Measurements from ENCODE around the gene ATP13A4.

The ATP13A4 gene

GRCh38 chr3:193499136-193499770 is 55.4 kb downstream of the ATP13A4 start:
- no peak for DNase-seq (ENCODE audit: low spot score)

- DNase-seq (ENCODE audit: low spot score), result no peak
These were observed 56.5 kb downstream of the ATP13A4 start for GRCh38 chr3:193498215-193498614.

DNA sequence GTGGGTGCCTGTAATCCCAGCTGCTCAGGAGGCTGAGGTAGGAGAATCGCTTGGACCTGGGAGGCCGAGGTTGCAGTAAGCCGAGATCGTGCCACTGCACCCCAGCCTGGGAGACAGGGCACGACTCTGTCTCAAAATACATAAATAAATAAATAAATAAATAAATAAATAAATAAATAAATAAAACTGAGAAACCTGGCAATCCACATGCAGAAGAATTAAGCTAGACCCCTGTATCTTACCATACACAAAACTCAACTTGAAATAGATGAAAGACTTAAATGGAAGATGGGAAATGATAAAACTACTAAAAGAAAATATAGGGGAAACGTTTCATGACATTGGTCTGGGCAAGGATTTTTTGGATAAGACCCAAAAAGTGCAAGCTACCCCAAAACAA is 58.0 kb downstream of the ATP13A4 start:
- DNase-seq (ENCODE audit: low spot score), result no peak

GRCh38 chr3:193491026-193491425 is 63.7 kb downstream of the ATP13A4 start:
- DNase-seq (ENCODE audit: low spot score), result no peak

GRCh38 chr3:193490580-193490979 is 64.1 kb downstream of the ATP13A4 start:
- no peak for DNase-seq (ENCODE audit: low spot score)

DNA sequence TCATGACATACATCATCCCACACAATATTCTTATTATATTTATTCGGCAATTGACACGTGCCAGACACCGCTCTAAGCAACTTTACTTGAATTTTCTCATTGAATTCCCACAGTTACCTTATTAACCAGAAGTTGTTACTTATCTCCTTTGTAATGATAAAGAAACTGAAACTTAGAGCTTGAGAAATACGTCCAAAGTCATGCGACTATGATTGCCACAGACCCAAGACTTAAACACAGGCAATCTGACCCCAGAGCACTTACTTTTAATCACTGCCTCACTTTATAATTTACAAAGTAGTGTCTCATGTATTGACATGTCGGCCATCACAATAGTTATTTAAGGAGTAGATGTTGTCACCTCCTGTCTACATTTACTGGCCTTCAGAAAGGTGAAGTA is 64.7 kb downstream of the ATP13A4 start:
- DNase-seq (ENCODE audit: low spot score), result no peak

DNA sequence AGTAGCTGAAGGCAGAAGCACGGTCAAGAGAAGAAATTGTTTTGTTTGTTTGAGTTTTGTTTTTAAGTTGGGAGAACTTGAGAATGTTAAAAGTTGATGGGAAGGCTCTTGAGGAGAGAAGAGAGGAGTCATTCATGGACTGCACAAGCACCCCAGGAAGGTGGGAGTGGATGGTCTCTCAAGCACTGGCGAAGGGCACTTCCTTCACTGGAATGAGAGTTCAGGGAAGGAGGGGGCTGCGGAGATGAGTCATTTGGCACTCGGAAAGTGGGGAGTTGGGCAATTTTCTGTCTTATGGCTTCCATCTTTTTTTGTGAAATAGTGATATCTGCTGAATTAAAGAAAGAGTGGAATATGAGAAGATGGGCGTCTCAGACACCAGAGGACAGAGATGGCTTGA is 66.0 kb downstream of the ATP13A4 start:
- no peak for DNase-seq (ENCODE audit: low spot score)

DNA sequence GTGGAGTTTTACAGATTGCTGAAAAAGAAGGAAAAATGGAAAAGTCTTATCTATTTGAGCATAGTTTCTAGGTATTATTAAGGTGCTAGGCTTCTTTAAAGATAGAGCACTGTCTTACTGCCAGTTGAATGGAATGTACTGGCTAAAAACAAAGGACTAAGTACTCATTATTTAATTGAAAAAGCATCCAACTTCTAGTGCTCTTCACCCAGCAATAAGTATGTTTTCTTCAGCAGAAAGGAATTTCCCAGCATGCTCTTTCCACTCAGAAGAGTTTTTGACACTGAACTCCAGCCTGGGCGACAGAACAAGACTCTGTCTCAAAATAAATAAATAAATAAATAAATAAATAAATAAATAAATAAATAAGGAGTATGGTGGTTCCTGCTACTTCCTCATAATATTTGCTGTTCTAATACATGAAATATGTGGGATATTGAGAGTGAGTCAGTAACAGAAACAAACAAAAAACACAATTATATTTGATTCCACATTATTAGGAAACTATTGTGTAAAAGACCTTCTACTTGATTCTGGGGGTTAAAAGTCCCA is 70.6 kb downstream of the ATP13A4 start:
- DNase-seq (ENCODE audit: low spot score), result no peak

DNA sequence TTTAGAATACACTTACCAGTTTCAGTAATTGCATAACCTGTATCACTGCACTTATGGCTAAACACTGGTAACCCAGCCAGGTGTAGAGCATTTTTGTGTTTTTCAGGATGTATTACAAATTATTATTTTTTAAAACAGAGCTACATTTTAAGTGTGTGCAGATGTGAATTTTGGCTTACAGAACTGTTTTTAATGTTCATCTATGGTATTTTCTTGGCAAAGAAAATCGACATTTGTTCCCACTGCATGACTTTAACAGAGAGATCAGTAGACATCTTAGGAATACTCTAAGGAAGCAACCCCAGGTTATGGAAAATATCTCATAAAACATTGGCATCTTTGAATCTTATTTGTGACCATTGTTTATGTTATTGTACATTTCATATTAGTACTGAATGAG is 73.3 kb downstream of the ATP13A4 start:
- DNase-seq (ENCODE audit: low spot score), result no peak

DNA sequence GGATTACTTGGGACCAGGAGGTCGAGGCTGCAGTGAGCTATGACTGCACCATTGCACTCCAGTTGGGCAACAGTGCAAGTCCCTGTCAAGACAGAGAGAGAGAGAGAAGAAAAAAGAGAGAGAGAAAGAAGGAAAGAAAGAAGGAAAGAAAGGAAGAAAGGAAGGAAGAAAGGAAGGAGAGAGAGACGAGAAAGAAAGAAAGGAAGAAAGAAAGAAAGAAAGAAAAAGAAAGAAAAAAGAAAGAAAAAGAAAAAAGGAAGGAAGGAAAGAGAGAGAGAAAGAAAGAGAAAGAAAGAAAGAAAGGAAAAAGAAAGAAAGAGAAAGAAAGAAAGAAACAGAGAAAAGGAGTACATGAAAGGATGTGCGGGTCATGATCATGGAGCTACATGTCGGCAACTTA is 80.2 kb downstream of the ATP13A4 start:
- DNase-seq (ENCODE audit: low spot score), result no peak

DNA sequence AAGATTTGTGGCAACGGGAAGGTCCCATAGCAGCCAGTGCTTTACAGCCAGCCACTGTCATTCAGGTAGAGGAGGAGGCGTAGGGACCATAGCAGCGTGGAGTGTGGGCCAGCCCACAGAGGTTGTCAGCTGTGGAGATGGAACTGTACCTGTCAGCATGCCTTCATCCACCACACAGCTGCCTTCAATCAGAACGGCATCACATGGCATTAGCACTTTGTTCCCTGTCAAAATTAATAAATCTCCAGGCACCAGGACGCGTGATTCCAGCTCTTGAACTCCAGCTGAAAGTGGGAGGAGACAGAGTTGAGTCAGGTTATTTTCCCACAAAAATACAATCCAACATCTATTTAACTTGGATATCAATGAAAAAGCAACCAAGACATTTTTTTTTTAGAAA is 84.0 kb downstream of the ATP13A4 start:
- DNase-seq (ENCODE audit: low spot score), result no peak

DNA sequence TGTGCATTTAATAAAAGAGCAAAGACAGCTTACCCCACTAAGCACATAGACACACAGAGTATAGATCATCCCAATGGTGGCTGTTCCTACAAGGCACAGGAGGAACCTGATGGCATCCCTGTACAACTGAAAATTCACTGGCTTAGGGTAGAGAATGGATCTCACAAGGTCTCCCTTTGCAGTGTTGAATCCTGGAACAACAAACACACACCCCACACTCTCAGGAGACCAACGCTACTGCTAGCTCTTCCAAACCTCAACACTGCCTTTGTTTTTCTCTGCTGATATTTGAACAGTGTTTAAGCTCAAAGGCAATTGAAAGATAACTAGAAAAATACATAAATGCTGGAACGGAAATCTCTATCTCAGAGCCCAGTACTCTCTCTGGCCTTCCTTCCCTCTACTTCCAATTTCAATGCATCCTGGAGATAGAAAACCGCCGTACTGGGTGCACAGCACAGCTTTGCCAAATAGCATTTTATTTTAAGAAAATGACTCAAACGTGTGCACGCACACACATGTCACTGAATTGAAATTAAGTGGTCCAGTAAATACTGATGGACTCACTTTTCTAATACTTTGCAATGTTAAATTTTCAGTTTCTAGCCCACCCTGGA is 88.6 kb downstream of the ATP13A4 start:
- DNase-seq (ENCODE audit: low spot score), result no peak

DNA sequence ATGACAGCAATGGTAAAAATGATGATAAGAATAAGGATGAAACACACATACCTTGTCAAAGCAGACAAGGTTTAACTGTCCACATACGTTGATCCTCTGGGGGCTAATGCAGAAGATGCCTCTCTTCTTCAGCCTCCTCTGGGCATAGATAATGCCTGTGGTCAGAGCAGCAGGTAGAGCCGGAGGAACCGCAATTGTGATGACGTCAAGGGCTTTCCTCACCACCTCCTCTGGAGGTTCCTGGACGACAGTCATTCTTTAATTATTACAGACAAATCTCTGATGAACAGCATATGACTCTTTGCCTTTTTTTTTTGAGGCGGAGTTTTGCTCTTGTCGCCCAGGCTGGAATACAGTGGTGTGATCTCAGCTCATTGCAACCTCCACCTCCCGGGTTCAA is 89.8 kb downstream of the ATP13A4 start:
- DNase-seq (ENCODE audit: low spot score), result no peak

- no peak for DNase-seq (ENCODE audit: low spot score)
These were observed 97.2 kb downstream of the ATP13A4 start for GRCh38 chr3:193457526-193457925.

DNA sequence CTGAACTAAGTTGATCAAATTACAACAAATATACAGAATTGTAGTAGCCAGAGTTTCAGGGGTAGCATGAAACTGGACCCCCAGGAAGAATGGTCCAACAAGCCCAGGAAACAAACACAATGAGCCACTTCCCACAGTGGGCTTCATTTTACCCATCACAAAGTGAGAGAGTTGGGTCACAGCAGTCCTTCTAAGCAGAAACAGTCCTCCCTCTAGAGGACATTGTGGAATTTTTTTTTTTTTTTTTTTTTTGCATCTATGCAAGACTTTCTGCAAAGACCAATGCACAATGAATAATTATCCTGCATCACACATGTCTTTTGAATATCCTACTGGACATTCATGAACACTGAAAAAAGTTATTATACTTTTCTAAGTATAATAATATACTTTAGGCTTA is 102.4 kb downstream of the ATP13A4 start:
- no peak for DNase-seq (ENCODE audit: low spot score)

DNA sequence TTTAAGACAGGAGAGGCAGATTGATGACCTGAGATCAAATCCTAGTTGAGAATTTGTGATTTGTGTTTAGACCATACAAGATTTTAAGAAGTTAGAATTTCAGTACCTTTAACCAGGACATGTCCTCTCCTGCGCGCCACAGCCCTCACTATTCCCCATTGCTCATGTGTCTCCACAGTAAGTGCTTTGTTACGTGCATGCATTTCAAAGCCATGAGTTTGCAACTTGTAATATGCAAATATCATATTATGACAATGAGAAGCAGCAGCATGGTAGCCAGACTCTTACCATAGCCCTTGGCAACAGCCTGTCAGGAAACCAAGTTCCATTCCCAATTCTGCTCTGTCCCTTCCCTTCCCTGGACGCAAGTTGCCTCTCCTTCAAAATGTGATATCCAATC is 102.8 kb downstream of the ATP13A4 start:
- no peak for DNase-seq (ENCODE audit: low spot score)

DNA sequence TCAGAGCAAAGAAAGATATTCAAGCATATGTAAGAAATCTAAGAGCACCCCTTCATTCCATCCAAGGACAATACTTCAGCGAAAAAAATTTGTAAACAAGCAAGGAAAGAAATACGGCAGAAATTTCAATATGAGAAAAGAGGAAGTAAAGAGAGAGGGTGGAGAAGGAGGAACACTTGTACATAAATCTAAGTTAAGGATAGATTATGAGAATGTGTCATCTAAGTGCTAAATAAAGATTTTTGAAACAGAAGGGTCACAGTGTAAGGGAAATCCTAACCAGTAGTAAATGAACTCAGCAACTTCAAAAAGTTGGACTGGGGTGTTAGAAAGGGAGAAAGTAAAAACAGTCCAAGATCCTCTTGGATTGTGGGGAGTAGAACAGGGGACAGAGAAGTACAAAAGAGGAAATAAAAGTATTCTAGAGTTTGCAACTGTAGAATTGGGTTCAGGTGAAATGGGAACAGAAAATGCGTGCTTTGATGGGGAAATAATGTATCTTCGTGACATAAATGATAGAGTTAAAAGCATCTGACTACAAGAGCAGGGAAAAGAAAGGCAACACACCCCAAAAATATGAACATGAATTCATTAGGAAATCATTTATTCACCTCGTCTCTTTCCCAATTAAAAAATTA is 107.6 kb downstream of the ATP13A4 start:
- DNase-seq (ENCODE audit: low spot score), result no peak

DNA sequence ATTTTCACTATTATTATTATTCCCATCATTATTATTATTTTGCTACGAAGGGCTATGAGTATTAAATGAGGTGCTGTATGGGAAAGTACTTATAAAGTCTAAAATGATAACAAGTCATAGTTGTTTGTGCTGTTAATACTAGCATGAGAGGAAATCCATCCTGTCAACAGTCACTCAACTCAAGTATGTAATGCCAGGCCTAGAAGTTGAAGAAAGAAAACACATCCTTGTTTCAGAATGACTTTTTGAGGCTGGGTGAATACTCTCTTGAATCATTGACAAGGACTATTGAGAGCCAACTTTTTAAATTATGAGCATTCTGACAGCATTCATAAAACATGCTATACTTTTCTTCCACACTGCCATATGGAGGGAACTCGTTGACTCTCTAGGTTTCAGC is 115.3 kb downstream of the ATP13A4 start:
- no peak for DNase-seq (ENCODE audit: low spot score)

DNA sequence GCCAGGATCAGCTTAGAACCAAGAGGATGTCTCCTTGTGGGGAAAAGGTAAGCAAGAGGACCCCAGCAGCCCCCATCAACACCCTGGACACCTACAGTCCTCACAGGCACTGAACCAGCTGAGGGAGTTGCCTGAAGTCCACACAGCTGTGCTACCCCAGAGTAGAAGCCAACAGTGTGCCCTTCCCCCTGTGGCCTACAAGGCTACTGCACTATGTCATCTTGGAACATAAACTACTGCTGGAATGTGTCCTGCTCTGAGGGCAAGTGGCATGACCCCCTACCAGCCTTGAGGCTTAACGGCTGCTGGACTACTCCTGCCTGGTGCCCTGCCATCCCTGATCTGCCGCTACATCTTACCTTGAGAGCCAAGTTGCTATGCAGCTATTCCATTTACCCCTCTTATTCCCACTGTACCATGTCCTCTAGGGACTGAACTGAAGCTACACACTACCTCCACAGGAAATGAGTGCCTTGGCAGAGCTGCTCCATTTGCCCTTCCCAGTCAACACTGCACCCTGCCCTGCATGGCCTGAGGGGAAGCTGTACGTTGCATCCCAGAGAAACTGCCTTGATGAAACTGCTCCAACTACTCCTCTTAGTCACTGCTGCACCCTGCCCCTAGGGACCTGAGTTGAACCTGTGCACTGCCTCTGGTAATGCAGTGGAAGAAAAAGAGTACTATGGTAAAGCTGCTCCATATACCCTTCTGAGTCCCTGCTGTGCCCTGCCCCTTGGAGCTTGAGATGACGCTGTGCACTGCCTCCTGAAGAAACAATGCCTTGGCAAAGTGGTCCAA is 135.9 kb downstream of the ATP13A4 start:
- DNase-seq (ENCODE audit: low spot score), result no peak

GRCh38 chr3:193416629-193417028 is 138.1 kb downstream of the ATP13A4 start:
- DNase-seq (ENCODE audit: low spot score), result no peak

GRCh38 chr3:193407688-193408087 is 147.0 kb downstream of the ATP13A4 start:
- no peak for DNase-seq (ENCODE audit: low spot score)

- DNase-seq (ENCODE audit: low spot score), result no peak
These were observed 147.6 kb downstream of the ATP13A4 start for GRCh38 chr3:193407112-193407511.

- no peak for DNase-seq (ENCODE audit: low spot score)
These were observed 151.4 kb downstream of the ATP13A4 start for GRCh38 chr3:193403307-193403706.
